GM19468 (cell line): ENCODE measurements around the gene FHOD3.
"Not testable (repeated sequence)": the region's sequence is repeated elsewhere in the genome, so short reads cannot be mapped to it uniquely, and the experiment has no call there.

Source experiments
- ATAC-seq: cut with Tn5 transposase; IDR thresholded peaks from one replicate; pipeline ENCODE4 v1.9.1; 2021; ENCODE audit warnings: mild to moderate bottlenecking, moderate library complexity, moderate number of reproducible peaks; ENCODE audit not compliant: unreplicated experiment; ENCODE audit errors: extremely low read depth

FHOD3 gene

GRCh38 chr18:36752929-36753865 lies 455.7 kb downstream of the FHOD3 start:
- no peak for ATAC-seq

- no peak for ATAC-seq
Measured at GRCh38 chr18:36756242-36756641, 458.7 kb downstream of the FHOD3 start.

GRCh38 chr18:36757081-36757480 lies 459.6 kb downstream of the FHOD3 start:
- ATAC-seq, result no peak

GRCh38 chr18:36757991-36758390 lies 460.5 kb downstream of the FHOD3 start:
- ATAC-seq, result no peak

- ATAC-seq, result no peak
Measured at GRCh38 chr18:36758623-36759022, 461.1 kb downstream of the FHOD3 start.

GRCh38 chr18:36759167-36759776 lies 461.8 kb downstream of the FHOD3 start:
- no peak for ATAC-seq

GRCh38 chr18:36760598-36760997 lies 463.1 kb downstream of the FHOD3 start:
- ATAC-seq, result no peak

GRCh38 chr18:36761186-36761698 lies 463.7 kb downstream of the FHOD3 start:
- no peak for ATAC-seq

GRCh38 chr18:36762074-36762473 lies 464.6 kb downstream of the FHOD3 start:
- no peak for ATAC-seq

- ATAC-seq, result not testable (repeated sequence)
Measured at GRCh38 chr18:36762965-36763364, 465.5 kb downstream of the FHOD3 start.

GRCh38 chr18:36766836-36767235 lies 469.3 kb downstream of the FHOD3 start:
- ATAC-seq, result no peak

- no peak for ATAC-seq
Measured at GRCh38 chr18:36769172-36769571, 471.7 kb downstream of the FHOD3 start.

GRCh38 chr18:36769611-36770314 lies 472.2 kb downstream of the FHOD3 start:
- no peak for ATAC-seq

GRCh38 chr18:36770315-36770946 lies 472.9 kb downstream of the FHOD3 start:
- ATAC-seq, result no peak

GRCh38 chr18:36771245-36771644 lies 473.7 kb downstream of the FHOD3 start:
- ATAC-seq, result no peak

GRCh38 chr18:36772241-36772723 lies 474.8 kb downstream of the FHOD3 start:
- no peak for ATAC-seq

- no peak for ATAC-seq
Measured at GRCh38 chr18:36775396-36775795, 477.9 kb downstream of the FHOD3 start.

GRCh38 chr18:36776650-36777049 lies 479.1 kb downstream of the FHOD3 start:
- no peak for ATAC-seq

- no peak for ATAC-seq
Measured at GRCh38 chr18:36777566-36777965, 480.1 kb downstream of the FHOD3 start.

- no peak for ATAC-seq
Measured at GRCh38 chr18:36780748-36781147, 483.2 kb downstream of the FHOD3 start.
